NOMO-1 treated with DMSO at 0.1 percent for 48 hours (cell line): Measurements from ENCODE around the gene TCP11.

Source experiments
- DNase-seq: peaks from one replicate; lab custom pipeline; 2025; ENCODE audit not compliant: unreplicated experiment; lab: John Stamatoyannopoulos, UW

Gene TCP11

DNA sequence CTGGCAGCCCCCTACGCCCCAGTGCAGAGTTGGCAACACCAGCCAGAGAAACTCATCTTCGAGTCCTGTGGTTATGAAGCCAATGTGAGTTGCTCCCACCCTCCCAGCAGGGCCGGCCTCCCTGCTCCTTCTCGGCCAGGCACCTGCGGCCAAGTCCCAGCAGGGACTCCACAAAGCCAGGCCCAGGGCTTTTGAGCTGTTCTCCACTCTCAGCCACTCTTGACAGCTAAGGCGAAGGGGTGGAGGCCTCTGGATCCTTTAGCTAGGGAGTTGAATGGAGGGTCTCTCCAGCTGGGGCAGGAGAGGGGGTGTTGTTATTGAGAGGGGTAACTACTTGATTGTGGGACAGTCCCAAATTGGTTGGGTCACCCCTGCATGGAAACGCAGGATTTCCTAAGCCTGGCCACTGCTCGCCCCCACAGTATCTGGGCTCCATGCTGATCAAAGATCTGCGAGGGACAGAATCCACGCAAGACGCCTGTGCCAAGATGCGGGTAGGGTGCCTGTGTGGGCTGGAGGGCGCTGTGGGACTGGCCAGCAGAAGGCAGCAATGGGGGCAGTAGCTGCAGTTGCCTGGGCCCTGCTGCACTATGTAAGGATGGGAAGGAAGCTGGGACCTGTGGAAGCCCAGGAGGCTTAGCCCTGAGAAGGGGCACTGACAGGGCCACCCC lies 58.3 kb downstream of the TCP11 start:
- DNase-seq = no peak

DNA sequence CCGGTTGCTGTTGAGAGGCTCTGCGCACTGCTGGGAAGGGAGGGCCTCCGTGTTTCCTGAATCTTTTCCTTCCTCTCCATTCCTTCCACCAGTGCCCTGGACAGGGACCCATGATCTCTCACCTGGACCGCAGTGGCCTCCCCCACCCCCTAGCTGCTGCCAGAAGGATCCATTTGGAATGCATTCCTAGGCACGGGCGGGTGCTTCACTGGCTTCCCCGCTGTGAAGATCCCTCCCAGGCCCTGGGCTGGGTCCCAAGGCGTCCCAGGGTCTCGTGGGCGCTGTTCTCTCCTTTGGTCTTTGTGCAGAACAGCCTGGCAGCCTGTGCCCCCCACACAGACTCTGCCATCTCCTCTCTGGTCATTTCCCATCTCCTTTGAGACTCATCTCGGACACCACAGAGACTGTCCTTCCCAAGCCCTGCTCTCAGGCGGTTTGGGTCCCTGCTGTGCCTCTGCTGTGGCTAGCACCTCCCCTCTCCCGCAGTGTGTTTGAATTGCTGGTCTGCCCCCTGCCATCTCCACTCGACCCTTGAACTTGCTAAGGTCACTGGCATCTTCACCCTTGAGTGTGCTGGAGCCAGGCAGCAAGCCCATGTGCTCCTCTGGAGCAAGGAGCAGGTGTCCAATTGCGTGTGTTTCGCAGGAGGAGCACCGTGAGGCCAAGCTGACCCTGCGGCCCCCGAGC lies 59.0 kb downstream of the TCP11 start:
- no peak for DNase-seq

DNA sequence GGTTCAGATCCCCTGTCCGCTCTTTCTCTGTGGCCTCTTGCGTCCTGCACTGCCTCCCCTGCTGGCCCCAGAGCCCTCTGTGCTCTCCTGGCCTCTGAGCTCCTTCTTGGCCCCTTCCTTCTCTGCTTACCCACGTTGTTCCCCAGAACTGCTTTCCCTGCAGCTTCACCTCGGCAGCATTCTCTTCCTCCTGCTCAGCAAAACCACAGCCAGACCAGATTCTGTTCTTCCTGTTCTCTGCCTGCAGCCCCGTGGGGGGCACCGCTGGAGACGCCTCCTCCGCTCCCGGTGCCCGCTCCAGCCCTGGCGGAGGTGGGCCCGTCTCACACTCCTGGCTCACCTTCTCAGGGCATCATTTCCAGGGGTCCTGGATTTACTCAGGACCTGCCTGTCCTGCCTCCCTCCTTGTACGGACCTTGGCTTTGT lies 59.7 kb downstream of the TCP11 start:
- DNase-seq = peak; percentile 78

DNA sequence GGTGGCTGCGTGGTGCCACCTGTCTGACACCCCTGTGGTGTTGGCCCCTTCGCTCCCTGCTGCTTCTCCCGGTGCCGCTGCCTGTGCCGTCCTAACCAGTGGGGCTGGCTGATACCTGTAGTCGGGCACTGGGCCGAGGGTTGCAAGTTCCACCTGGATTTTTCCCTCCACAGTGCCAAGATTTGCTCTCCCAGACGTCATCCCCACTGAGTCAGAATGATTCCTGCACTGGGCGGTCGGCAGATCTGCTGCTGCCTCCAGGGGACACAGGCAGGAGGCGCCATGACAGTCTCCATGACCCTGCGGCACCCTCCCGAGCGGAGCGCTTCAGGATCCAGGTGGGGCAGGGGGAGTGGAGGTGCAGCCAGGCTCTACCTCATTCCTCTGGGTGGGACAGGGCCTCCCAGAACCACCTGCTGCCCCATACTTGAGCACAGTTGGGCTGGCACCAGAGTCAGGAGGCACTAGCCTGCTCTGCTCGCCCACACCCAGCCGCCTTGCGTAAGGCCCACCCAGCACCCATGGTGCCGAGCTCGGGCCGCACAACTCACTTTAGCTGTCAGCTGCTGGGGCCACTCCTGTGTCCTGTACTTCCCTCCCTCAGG lies 60.2 kb downstream of the TCP11 start:
- DNase-seq = no peak

DNA sequence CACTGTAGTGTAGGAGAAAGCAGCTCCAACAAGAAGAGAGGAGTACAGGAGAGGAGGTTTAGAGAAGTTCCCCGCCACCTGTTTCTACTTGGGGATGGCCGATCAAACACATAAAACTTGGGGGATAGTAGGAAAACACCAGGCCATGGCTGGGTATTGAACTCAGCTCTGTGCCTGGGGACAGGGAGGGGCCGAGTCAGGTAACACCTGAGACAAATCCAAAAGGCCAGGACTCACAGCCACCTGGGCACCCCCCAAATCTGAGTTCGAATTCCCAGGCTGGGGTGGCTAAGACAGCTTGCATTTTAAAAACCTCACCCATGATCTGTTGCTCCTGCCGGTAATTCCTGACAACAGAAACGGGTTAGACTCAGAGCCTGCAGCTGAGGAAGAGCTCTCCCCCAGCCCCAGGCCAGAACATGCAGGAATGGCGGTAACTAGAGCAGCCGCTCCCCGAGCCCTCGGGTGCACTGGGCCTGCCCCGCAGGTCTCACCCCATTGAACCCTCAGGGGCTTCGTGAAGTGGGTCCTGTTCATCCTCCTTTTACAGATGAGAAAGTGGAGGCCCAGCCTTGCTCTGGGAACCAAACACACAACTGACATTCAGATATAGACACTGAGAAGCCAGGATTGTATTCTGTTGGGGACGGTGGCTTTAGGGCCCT lies 61.0 kb downstream of the TCP11 start:
- DNase-seq = no peak

DNA sequence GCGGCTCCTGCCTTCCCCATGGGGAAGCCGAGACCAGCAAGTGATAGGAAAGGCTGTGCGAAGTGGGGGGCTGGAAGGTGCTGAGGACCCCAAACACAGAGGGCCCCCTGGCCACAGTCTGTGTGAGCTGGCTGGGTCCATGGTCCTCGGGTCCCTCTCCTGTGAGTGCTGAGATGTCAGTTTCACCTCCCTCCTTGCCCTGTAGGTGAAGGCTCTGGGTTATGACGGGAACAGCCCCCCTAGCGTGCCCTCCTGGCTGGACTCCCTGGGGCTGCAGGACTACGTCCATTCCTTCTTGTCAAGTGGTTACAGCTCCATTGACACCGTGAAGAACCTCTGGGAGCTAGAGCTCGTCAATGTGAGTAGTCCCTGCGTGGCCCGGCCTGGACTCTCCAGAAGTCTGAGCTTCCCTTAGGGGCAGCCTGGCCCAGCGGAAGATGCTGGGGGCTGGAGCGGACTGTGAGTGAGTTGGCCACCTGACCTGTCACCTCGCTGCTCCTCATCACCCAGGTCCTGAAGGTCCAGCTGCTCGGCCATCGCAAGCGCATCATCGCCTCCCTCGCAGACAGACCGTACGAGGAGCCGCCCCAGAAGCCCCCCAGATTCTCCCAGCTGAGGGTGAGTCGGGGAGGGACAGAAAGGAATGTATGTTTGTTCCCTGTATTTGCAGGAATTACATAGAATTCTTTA lies 61.7 kb downstream of the TCP11 start:
- DNase-seq = no peak

DNA sequence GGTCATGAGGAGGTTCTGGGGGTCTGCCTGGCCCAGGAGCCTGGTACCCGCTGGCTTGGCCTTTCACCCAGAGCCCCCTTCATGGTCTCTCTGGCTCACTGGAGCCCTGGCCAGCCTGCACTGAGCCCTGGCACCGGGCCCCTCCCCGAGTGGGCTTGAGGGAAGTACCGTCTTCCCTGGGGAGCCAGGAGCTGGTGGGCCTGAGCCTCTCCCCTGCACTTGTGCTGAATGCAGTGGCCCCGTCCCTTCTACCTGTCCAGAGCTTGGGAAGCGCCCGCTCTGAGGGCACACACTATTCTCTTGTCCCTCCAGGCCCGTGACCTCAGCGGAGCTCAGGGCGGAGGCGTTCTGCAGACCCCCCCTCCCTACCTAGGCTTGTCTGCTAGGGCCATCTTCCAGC lies 62.2 kb downstream of the TCP11 start:
- no peak for DNase-seq

DNA sequence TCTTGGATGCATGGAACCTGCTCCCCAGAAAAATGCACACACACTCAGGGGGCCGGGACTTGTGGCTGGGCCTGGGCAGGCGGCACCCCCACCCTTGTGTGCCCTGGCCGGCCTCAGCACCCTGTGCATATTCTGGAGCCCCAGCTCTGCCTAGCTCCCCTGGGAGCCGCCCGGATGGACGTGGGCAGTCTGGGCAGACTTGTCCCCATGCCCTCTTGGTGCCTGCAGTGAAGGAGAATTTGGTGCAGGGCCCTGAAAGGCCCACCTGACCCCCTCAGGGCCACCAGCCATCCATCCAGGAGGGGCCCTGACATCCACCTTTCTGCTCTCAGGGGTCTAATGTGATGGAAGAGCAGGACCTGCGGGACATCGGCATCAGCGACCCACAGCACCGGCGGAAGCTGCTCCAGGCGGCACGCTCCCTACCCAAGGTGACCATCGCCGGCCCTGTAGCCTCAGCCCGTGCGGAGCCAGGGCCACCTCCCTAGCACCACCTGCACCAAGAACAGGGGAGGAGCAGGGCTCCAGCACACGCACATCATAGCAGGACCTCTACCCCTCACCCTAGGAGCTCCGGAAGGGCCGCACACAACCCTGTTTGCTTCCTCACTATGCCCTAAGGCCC lies 62.8 kb downstream of the TCP11 start:
- DNase-seq = no peak

DNA sequence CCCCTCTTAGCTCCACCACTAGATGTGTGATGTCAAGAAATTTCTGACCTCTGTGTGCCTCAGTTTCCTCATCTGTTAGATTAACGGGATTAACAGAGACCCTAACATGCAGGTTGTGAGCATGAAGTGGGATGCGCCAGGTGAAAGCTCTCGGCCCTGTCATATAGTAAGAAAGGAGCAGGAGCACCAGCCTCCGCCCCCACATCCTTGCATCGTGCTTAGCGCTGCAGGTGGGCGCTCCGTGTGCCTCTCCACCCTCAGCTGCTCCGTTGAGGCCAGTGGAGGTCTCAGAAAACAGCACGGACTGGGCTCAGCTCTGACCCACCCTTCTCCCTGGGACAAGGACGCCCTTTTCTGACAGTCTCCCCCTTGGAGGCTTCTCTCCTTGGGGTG lies 63.4 kb downstream of the TCP11 start:
- DNase-seq = no peak

DNA sequence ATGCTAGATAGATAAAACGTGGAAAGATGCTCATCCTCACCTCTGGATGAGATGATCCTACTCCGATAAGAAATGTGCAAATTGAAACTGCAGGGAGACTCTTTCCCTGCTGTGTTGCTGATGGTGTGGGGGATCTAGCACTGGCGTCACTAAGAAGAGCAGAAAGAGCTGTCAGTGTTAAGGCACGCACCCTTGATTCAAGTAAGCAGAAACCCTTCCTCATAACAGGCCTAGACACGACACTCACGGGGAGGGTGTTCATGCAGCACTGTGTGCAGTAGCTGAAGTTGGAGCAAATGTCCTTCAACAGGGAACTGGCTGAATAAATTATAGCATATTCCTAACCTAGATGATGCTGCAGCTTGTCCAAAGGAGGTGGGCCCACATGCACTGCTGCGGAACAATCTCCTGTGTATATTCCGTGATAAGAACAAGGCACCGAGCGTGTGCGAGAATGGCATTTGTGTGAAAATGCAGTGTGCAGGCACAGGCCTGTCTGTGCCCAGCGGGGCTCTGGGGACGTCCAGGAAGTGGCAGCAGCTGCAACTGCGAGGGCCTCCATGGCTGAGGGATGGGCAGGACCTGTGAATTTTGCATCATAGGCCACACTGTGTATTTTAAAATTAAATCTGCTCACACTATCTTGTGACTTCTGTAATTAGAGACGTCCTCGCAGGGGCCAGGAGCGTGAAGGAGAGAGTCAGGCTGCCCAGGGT lies 64.0 kb downstream of the TCP11 start:
- no peak for DNase-seq

DNA sequence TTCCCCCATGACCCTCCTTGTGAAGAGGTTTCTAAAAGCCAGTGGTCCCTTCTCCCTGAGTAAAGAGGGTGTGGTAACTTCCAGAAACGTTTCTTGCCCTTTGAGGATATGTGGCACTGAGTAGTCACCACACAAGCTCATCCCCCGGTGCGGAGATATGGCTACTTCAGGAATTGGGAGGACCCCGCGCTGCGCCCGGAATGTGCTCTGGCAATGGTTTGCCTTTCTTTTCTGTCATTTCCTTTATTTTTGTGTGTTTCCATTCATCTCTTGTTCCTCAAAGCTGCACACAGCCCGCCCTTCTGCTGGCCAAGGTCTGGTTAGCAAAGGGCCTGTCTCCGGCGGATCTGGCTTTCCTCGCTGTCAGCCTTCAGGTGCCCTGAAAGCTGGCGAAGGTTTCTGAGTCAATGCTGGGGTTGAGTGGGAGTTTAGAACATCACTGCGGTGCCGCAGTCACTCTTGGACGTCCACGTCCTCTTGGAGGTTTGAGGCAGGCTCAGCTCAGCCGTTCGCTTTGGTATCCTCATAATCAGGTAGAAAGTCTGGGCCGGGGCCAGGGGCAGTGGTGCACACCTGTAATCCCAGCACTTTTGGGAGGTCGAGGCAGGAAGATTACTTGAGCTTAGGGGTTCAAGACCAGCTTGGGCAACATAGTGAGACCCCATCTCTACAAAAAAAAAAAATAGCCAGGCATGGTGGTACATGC lies 67.2 kb downstream of the TCP11 start:
- DNase-seq = no peak

DNA sequence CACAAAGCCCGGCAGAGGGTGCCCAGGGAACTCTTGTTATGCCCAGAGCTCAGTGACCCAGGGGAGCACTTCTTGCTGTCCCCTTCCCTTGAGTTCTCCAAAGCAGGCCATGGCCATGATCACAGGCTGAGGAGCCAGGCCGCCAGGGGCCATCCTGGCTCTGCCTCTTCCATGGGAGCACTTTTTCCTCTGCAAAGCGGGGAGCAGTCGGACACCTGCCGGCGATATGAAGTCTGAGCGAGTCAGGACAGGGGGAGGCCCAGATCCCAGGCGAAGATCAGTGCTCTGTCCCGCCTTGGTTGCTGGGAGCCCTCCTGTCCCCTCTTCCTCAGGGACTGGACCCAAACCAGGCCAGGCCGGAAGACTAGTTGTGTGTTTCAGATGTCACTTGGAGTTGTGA lies 67.9 kb downstream of the TCP11 start:
- no peak for DNase-seq

DNA sequence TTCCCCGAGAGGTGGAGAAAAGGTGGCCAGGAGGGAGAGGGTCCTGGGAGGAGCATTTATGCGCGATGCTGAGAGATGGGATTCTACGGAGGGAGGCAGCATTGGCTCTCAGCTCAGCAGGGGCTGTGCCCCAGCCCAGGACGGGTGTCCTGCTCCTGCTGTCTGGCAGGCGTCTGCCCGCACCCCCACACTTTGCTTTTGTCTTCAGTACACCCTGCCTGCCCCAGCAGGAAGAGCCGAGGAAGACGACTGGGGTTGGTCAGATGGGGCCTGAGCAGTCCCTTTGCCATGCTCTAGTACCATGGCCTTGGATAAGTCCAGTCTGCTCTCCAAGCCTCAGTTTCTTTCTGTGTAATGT lies 68.5 kb downstream of the TCP11 start:
- DNase-seq = no peak

DNA sequence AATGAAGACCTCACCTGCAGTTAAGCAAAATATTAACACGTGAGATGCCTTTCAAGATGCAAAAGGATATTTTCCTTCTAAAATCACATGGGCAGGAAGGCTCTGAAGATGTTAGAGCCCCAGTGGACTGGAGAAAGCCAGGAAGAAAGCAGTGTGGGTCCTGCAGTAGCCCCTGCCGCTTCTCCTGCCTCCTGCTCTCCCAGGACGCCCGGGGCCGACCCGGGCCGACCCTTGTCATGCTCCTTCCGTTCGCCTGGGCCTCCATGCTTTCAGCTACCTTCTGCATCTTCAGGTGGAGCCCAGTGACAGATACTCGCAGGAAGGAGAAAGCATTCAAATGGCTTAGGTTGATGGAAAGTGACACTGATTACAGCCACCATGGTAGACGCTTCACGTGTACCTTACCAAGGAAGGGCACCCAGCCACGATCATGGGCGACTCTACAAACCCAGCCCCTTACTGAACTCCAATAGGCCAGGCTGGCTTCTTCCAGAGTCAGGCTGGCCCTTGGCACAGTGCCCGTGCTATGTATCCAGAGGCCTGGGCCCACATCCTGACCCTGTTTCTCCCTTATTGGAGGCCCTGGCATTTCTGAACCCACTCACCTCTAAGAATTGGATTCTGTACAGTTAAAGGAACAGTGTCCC lies 69.0 kb downstream of the TCP11 start:
- no peak for DNase-seq

DNA sequence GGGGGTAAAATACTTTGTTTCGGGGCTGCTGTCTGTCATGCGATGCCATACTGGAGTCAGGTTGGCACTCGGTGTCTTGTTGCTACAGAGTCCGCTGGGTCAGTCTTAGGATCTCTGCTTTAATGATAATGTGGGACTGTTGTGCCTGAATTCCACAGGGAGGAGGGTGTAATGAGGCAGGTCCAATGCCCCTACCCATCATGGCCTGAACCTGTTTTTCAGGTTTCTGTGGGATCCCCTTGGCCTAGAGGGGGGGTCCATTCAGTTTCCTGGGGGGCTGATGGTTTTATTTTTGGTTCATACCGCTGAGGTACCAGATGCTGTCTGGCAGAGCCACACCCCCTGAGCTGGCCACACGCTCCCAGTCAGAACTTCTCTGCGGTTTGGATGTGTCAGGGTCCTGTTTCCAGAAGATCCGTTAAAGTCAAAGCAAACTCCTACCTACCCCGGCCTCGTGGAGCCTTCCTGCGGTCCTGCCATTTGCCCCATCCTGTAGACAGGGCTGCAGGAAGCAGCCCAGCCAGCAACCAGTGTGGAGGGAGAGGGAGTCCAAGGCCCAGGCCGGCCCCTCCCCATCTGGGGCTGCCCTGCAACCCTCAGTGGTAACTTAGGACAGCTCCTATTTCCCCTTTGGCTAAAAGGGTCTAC lies 69.7 kb downstream of the TCP11 start:
- no peak for DNase-seq

DNA sequence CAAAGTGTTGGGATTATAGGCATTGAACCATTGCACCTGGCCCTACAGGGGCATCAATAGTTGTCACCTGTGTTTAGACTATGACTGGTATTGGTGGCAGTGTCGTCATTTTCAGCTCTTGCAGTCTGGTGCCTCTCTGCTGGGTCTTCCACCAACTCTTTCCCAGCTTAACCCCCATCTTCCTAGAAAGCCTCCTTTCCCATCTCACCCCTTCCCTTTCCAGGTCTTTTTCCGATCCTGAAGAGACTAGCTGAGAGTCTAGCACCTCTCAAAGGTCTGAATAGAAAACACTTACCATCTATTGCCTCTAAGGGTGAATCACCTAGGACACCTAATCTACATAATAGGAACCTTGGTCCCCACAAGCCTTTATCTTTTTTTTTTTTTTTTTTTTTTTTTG lies 71.0 kb downstream of the TCP11 start:
- no peak for DNase-seq

DNA sequence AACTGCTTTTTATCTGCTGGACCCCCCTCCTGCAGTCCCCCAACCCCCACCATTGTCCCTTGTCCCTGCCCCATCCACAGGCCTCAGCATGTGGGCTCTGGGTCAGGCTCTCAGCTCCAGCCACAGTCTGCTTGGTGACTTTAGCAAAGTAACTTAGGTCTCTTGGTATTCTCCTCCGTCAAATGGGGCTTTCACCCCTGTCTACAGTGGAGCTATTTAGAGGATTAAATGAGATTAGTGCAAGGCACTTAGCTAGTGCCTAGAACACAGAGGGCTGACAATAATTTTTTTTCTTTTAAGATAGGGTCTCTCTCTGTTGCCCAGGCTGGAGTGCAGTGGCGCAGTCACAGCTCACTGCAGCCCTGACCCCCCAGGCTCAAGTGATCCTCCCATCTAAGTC lies 71.9 kb downstream of the TCP11 start:
- no peak for DNase-seq

DNA sequence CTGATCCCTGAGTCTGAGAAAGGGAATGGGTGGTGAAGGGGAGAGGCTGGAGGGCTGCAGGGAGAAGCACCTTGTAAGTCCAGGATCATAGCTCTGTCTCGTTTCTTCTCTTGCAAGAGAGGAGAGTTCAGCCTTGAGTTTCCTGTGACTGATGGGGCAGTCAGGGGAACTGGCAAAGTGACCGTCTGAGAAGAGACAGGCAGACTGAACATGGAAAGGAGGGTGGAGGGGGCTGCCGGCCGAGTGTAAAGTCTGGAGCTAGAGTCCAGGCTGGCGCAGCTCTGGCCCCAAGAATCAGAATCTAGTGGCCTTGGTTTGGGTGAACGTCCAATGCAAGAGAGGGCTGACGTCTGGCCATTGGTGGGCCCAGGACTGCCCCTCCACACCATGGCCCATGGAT lies 72.5 kb downstream of the TCP11 start:
- no peak for DNase-seq

DNA sequence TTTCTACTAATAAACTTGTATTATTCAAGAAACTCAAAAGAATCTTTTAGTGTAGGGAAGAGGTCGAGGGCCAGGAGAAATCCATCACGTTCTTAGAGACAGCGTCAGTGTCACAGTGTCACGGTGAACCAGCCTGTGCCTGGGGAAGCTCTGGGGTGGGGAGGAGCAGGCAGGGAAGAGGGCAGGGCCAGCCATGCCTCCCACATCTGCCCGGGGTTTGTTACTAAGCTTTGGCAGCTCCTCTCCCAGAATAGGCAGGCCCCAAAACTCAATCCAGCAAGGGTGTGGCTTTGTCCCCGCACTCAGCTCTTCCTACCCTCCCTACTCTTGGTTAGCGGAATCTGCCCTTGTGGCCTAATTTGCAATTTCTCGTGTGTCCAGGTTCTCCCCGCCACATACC lies 72.9 kb downstream of the TCP11 start:
- DNase-seq = no peak
